Measurements from ENCODE around the gene CFAP90. TPM values are rescaled to one million over a fixed set of nuclear protein-coding genes. Genes with fewer than 3 reads are reported as not detected.

The CFAP90 gene
- total RNA-seq, 1 experiment from 2014 or later = 0.58 TPM

DNA sequence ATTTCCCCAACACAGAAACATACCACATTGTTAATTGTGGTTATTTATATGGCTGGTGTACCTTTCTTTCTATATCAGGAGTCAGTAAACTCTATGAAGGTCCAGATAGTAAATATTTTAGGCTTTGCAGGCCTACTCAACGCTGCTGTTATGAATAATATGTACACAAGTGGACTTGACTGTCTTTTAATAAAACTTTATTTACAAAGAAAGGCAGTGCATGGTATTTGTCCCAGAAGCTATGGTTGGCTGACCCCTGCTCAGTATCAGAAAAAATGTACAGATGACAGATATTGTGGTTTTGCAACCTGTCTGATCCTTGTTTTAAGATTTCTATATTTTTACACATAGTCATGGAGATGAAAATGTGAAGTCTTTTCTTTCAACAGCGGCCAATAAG, 23.7 kb upstream of the CFAP90 start:
- peaks cover 5% of the 10 kb centered on the region for H3F3A ChIP-seq (ENCODE audit: low read length, unreplicated experiment)
- no TSS peak for BruUV-seq (replicated peaks)
- H4K20me1 ChIP-seq (ENCODE audit: low read length) = peaks cover 34% of the 10 kb centered on the region
- no peak for DNase-seq
- no peak overlapping the region for H3K9ac ChIP-seq (ENCODE audit: low read length)
- no peak for TF ChIP-seq EZH2phosphoT487 (IDR thresholded peaks at IDR 0.05; ENCODE audit: borderline replicate concordance, low read length)
- TF ChIP-seq, protein P1, sequence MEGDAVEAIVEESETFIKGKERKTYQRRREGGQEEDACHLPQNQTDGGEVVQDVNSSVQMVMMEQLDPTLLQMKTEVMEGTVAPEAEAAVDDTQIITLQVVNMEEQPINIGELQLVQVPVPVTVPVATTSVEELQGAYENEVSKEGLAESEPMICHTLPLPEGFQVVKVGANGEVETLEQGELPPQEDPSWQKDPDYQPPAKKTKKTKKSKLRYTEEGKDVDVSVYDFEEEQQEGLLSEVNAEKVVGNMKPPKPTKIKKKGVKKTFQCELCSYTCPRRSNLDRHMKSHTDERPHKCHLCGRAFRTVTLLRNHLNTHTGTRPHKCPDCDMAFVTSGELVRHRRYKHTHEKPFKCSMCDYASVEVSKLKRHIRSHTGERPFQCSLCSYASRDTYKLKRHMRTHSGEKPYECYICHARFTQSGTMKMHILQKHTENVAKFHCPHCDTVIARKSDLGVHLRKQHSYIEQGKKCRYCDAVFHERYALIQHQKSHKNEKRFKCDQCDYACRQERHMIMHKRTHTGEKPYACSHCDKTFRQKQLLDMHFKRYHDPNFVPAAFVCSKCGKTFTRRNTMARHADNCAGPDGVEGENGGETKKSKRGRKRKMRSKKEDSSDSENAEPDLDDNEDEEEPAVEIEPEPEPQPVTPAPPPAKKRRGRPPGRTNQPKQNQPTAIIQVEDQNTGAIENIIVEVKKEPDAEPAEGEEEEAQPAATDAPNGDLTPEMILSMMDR (conservative IDR thresholded peaks at IDR 0.05; ENCODE audit: low read depth, low read length) = no peak
- TF ChIP-seq EZH2 (IDR thresholded peaks at IDR 0.05; ENCODE audit: low read length, unreplicated experiment) = no peak
- H3K9me3 ChIP-seq (ENCODE audit: low read length) = no peaks in the 10 kb centered on the region
- no peaks in the 10 kb centered on the region for H3K27me3 ChIP-seq (ENCODE audit: low read length)
- no peak for ATAC-seq
- peaks cover 48% of the 10 kb centered on the region for H3K4me1 ChIP-seq (ENCODE audit: insufficient read depth, low read length)
- ChIA-PET CTCF (interaction anchor here (0.6 kb wide), 1 partner anchor 1625 kb away, joined by 6 read pairs; no protein-coding TSS in a partner anchor), POLR2A (ENCODE audit: unreplicated experiment) (no interaction called here)
- H3K27ac ChIP-seq (ENCODE audit: low read length) = no peak overlapping the region
- no peak overlapping the region for H3K4me2 ChIP-seq (ENCODE audit: low read length)
- peaks cover 64% of the 10 kb centered on the region for H3K79me2 ChIP-seq (ENCODE audit: low read length)
- no peak overlapping the region for H2AFZ ChIP-seq (ENCODE audit: low read length)
- no peaks in the 10 kb centered on the region for H3K9me2 ChIP-seq (replicated peaks; ENCODE audit: low read length)
- intact Hi-C loops (cut with micrococcal nuclease) = no loop called here
- peaks cover 65% of the 10 kb centered on the region for H3K36me3 ChIP-seq (ENCODE audit: low read depth, low read length)
- no peak overlapping the region for H3K4me3 ChIP-seq (ENCODE audit: low read length)

DNA sequence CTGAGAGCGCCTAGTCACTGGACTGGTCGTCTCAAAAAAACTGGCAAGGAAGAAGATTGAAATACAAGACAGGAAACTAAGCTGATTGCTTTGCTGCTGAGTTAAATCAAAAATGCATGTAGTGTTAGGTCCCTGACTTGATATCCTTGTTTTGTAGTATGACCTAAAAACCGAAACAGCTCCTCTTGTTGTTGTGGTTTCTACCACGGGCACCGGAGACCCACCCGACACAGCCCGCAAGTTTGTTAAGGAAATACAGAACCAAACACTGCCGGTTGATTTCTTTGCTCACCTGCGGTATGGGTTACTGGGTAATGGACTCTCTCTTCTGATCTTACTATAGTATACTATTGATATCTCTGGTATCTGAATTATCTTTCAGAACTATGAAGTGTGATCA, 22.3 kb upstream of the CFAP90 start:
- peaks cover 5% of the 10 kb centered on the region for H3F3A ChIP-seq (ENCODE audit: low read length, unreplicated experiment)
- no peaks in the 10 kb centered on the region for H3K9me2 ChIP-seq (replicated peaks; ENCODE audit: low read length)
- H3K27me3 ChIP-seq (ENCODE audit: low read length) = no peaks in the 10 kb centered on the region
- DNase-seq (no peak), ATAC-seq (no peak)
- H3K27ac ChIP-seq (ENCODE audit: low read length) = no peak overlapping the region
- ChIA-PET POLR2A (ENCODE audit: unreplicated experiment) (no interaction called here), CTCF (no interaction called here)
- H3K79me2 ChIP-seq (ENCODE audit: low read length) = peaks cover 73% of the 10 kb centered on the region
- peaks cover 34% of the 10 kb centered on the region for H4K20me1 ChIP-seq (ENCODE audit: low read length)
- no peak overlapping the region for H3K9ac ChIP-seq (ENCODE audit: low read length)
- BruUV-seq (replicated peaks) = no TSS peak
- H3K36me3 ChIP-seq (ENCODE audit: low read depth, low read length) = peaks cover 53% of the 10 kb centered on the region
- H3K4me2 ChIP-seq (ENCODE audit: low read length) = no peak overlapping the region
- peaks cover 40% of the 10 kb centered on the region for H3K4me1 ChIP-seq (ENCODE audit: insufficient read depth, low read length)
- TF ChIP-seq, protein P1 (conservative IDR thresholded peaks at IDR 0.05; ENCODE audit: low read depth, low read length) = no peak
- TF ChIP-seq EZH2 (IDR thresholded peaks at IDR 0.05; ENCODE audit: low read length, unreplicated experiment) (no peak), EZH2phosphoT487 (IDR thresholded peaks at IDR 0.05; ENCODE audit: borderline replicate concordance, low read length) (no peak)
- intact Hi-C loops (cut with micrococcal nuclease) = no loop called here
- H2AFZ ChIP-seq (ENCODE audit: low read length) = no peak overlapping the region
- H3K9me3 ChIP-seq (ENCODE audit: low read length) = no peaks in the 10 kb centered on the region
- no peak overlapping the region for H3K4me3 ChIP-seq (ENCODE audit: low read length)

DNA sequence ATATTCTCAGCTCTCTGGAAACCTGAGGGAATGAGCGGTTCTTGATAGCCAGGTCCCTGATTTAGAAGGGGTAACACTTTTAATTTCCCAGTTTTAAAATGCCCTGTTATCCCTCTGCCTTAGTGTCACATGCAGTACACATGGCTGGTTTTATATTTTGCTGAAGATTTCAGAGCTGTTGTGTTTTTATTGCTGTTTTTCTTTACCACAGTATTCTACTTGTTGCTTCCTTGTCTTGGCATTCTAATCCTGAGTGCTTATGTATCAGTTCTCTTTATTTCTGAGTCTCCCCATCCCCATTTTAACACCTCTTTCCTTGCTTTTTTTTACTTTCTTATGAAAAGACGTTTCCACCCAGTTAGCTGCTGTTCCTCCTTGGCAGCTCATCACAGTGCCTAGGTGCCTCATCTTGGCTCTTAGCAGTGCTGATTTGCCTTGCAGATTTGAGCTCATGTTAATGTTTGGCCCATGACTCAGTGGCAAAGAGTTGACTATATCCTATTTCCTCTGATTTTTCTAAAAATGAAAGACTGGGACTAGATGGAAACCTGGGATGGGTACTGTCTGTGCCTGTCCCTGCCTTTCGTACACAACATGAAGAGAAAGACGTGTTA, 21.7 kb upstream of the CFAP90 start:
- peaks cover 79% of the 10 kb centered on the region for H3K79me2 ChIP-seq (ENCODE audit: low read length)
- intact Hi-C loops (cut with micrococcal nuclease) = no loop called here
- peaks cover 47% of the 10 kb centered on the region for H3K36me3 ChIP-seq (ENCODE audit: low read depth, low read length)
- no peak for TF ChIP-seq EZH2phosphoT487 (IDR thresholded peaks at IDR 0.05; ENCODE audit: borderline replicate concordance, low read length)
- TF ChIP-seq EZH2 (IDR thresholded peaks at IDR 0.05; ENCODE audit: low read length, unreplicated experiment) = no peak
- TF ChIP-seq, protein P1 (conservative IDR thresholded peaks at IDR 0.05; ENCODE audit: low read depth, low read length) = no peak
- no peak overlapping the region for H2AFZ ChIP-seq (ENCODE audit: low read length)
- H3K9me3 ChIP-seq (ENCODE audit: low read length) = no peaks in the 10 kb centered on the region
- H3K9ac ChIP-seq (ENCODE audit: low read length) = no peak overlapping the region
- H3K27me3 ChIP-seq (ENCODE audit: low read length) = no peaks in the 10 kb centered on the region
- CTCF ChIA-PET = no interaction called here
- POLR2A ChIA-PET (ENCODE audit: unreplicated experiment) = no interaction called here
- H3K4me2 ChIP-seq (ENCODE audit: low read length) = no peak overlapping the region
- H3K9me2 ChIP-seq (replicated peaks; ENCODE audit: low read length) = no peaks in the 10 kb centered on the region
- H3K4me3 ChIP-seq (ENCODE audit: low read length) = no peak overlapping the region
- no peak overlapping the region for H3K27ac ChIP-seq (ENCODE audit: low read length)
- DNase-seq (no peak), ATAC-seq (no peak)
- H4K20me1 ChIP-seq (ENCODE audit: low read length) = peaks cover 29% of the 10 kb centered on the region
- H3F3A ChIP-seq (ENCODE audit: low read length, unreplicated experiment) = peaks cover 3% of the 10 kb centered on the region
- H3K4me1 ChIP-seq (ENCODE audit: insufficient read depth, low read length) = peaks cover 38% of the 10 kb centered on the region
- no TSS peak for BruUV-seq (replicated peaks)

Data from PC-3 (cell line).